Endothelial cell of umbilical vein (primary cell): ENCODE data around the gene CLEC7A. TPM values are rescaled to one million over a fixed set of nuclear protein-coding genes. Genes with fewer than 3 reads are reported as not detected.
A peak's percentile ranks its signal among the peaks of the same experiment; 100 is the strongest.

Experiments
- BruUV-seq: library from RNA; stranded (reverse); fragments of 400-500 nt; replicated peaks from 2 replicates; lab custom pipeline; 2021; lab: Mats Ljungman, UMichigan
- CTCF ChIA-PET: fragments of 300-600, 350-600 bp; sonication (Branson Sonifier 250); formaldehyde crosslinking; loops from one replicate; lab custom pipeline; 2021; ENCODE audit warnings: antibody characterized with exemption, inconsistent platforms; lab: Charles Lee
- POLR2A ChIA-PET: fragments of 300-600, 350-600 bp; sonication (Branson Sonifier 250); formaldehyde crosslinking; loops from one replicate; lab custom pipeline; 2021; ENCODE audit warnings: antibody characterized with exemption, inconsistent platforms; lab: Charles Lee
- DNase-seq: peaks from one replicate; pipeline ENCODE4 v3.0.0-alpha.2; 2011; ENCODE audit warnings: low read depth, low spot score
- FAIRE-seq: peaks from 2 replicates; lab custom pipeline; 2011; peaks lifted over from hg19 to GRCh38; lab: Jason Lieb, UNC
- H2AFZ ChIP-seq: 2 replicates; pipeline ENCODE4 v1.6.0; 2012; ENCODE audit warnings: low read depth, low read length, control low read depth, inconsistent platforms
- H3K27ac ChIP-seq: 2 replicates; pipeline ENCODE4 v1.5.1; 2011; ENCODE audit warnings: low read depth, mild to moderate bottlenecking, control low read depth, low read length, moderate library complexity; ENCODE audit not compliant: insufficient read depth
- H3K27me3 ChIP-seq, 2 experiments: 2 replicates each; pipeline versions ENCODE4 v1.6.0 to v1.6.1; 2011; ENCODE audit warnings: low read length in 2 of 2, mixed read lengths in 1 of 2; ENCODE audit not compliant: control insufficient read depth in 2 of 2, insufficient read depth in 2 of 2
- H3K36me3 ChIP-seq, 2 experiments: 2 replicates in 1 of 2; 3 replicates in 1 of 2; pipeline ENCODE4 v1.5.1; 2011; ENCODE audit warnings: low read length in 2 of 2, mild to moderate bottlenecking in 1 of 2, moderate library complexity in 1 of 2; ENCODE audit not compliant: control insufficient read depth in 2 of 2, insufficient read depth in 2 of 2; ENCODE audit errors: extremely low read depth in 1 of 2
- H3K4me1 ChIP-seq: 3 replicates; pipeline ENCODE4 v1.5.1; 2011; ENCODE audit warnings: mild to moderate bottlenecking, low read length; ENCODE audit not compliant: control insufficient read depth, insufficient read depth; ENCODE audit errors: extremely low read depth
- H3K4me2 ChIP-seq: 2 replicates; pipeline ENCODE4 v1.6.1; 2011; ENCODE audit warnings: low read length, control low read depth, mixed read lengths; ENCODE audit not compliant: insufficient read depth
- H3K4me3 ChIP-seq, 3 experiments: fragments of 200-600 bp in 1 of 3; sonication (generic), shearing (Covaris generic) in 1 of 3; replicated peaks in 1 of 3; 2 replicates each; pipeline ENCODE4 v1.5.1; 2011 to 2016; ENCODE audit warnings: control low read depth in 3 of 3, low read length in 3 of 3, mild to moderate bottlenecking in 2 of 3, inconsistent platforms in 1 of 3, low read depth in 1 of 3, moderate library complexity in 1 of 3; ENCODE audit not compliant: insufficient read depth in 1 of 3
- H3K79me2 ChIP-seq: 2 replicates; pipeline ENCODE4 v1.6.0; 2012; ENCODE audit warnings: low read length, inconsistent platforms; ENCODE audit not compliant: control insufficient read depth, insufficient read depth
- H3K9ac ChIP-seq: replicated peaks from 2 replicates; pipeline ENCODE3; 2011; ENCODE audit warnings: low read length, control low read depth; ENCODE audit not compliant: insufficient read depth; ENCODE audit errors: extremely low read depth
- H3K9me1 ChIP-seq: replicated peaks from 3 replicates; pipeline ENCODE4 v1.6.0; 2011; ENCODE audit warnings: mild to moderate bottlenecking, low read length; ENCODE audit not compliant: control insufficient read depth, insufficient read depth; ENCODE audit errors: extremely low read depth
- H3K9me3 ChIP-seq: replicated peaks from 2 replicates; pipeline ENCODE4 v1.5.1; 2012; ENCODE audit warnings: low read length, inconsistent platforms; ENCODE audit not compliant: control insufficient read depth, insufficient read depth
- H4K20me1 ChIP-seq: replicated peaks from 2 replicates; pipeline ENCODE3; 2011; ENCODE audit warnings: mild to moderate bottlenecking, low read length; ENCODE audit not compliant: control insufficient read depth, insufficient read depth; ENCODE audit errors: extremely low read depth
- FOS ChIP-seq: IDR thresholded peaks from 2 replicates; pipeline ENCODE4 v1.6.1; 2011; ENCODE audit warnings: mild to moderate bottlenecking, low read length, moderate library complexity, borderline replicate concordance; ENCODE audit not compliant: insufficient read depth
- JUN ChIP-seq: IDR thresholded peaks from 2 replicates; pipeline ENCODE4 v1.6.1; 2011; ENCODE audit warnings: borderline replicate concordance, low read depth; ENCODE audit not compliant: insufficient read length, insufficient read depth
- MAX ChIP-seq: IDR thresholded peaks from 2 replicates; pipeline ENCODE4 v1.6.1; 2011; ENCODE audit not compliant: insufficient read depth, insufficient read length
- MYC ChIP-seq: IDR thresholded peaks from one replicate; pipeline ENCODE4 v1.6.1; 2011; ENCODE audit warnings: mild to moderate bottlenecking, low read depth, low read length
- POLR2A ChIP-seq: IDR thresholded peaks from 2 replicates; pipeline ENCODE4 v1.6.1; 2012; ENCODE audit warnings: low read depth, mild to moderate bottlenecking, control low read depth, low read length
- dilution Hi-C: fragments of 300-500 bp; cut with MboI; formaldehyde crosslinking; loops from one replicate; pipeline ENCODE4 v1.15.0; 2019; ENCODE audit warnings: low sequenced_read_pairs; ENCODE audit not compliant: extremely low pct_ligation_motif_present
- intact Hi-C: fragments of 100-400 bp; cut with micrococcal nuclease; formaldehyde crosslinking; loops from one replicate; pipeline ENCODE4 v1.10.0; 2022
- polyA plus RNA-seq, 4 experiments: library from polyadenylated mRNA; depleted of rRNA in 3 of 4; stranded (reverse) in 3 of 4; unstranded in 1 of 4; fragments of >200 nt; gene quantifications; 2 replicates each; pipeline versions ENCODE4 v1.2.1 to v1.2.3, GENCODE V29; 2011 to 2012; ENCODE audit warnings: missing spikeins in 1 of 4
- total RNA-seq: library from RNA; stranded (reverse); gene quantifications from 2 replicates; pipeline ENCODE4 v1.2.3, GENCODE V29; 2021

Gene CLEC7A
- total and polyA plus RNA-seq, 2 donors (not counting 3 experiments of a cell fraction or from before 2014, with no cell fraction given), result not detected

- BruUV-seq, result no TSS peak
- intact Hi-C loops, result no loop called here
- TF ChIP-seq JUN (no peak), MYC (no peak), MAX (no peak)
Observed at GRCh38 chr12:10147714-10148403, 17.9 kb upstream of the CLEC7A start.

GRCh38 chr12:10142976-10143589, 13.1 kb upstream of the CLEC7A start:
- no peak overlapping the region for H3K4me2 ChIP-seq
- no peak for FAIRE-seq
- intact Hi-C loops, result no loop called here

More at GRCh38 chr12:10147714-10148403, 17.9 kb upstream of the CLEC7A start:
- dilution Hi-C loops, result no loop called here
- no peak overlapping the region for H3K27ac ChIP-seq
- no peak overlapping the region for H3K4me2 ChIP-seq
- H3K9ac ChIP-seq, result no peak overlapping the region
- no peaks in the 10 kb centered on the region for H3K79me2 ChIP-seq
- ChIA-PET CTCF (no interaction called here), POLR2A (no interaction called here)
- H4K20me1 ChIP-seq, result no peaks in the 10 kb centered on the region
- H3K27me3 ChIP-seq, result no peaks in the 10 kb centered on the region
- H3K9me3 ChIP-seq, result no peaks in the 10 kb centered on the region
- no peaks in the 10 kb centered on the region for H3K4me1 ChIP-seq
- no peak overlapping the region for H3K4me3 ChIP-seq
- no peak for DNase-seq
- no peak overlapping the region for H2AFZ ChIP-seq
- no peaks in the 10 kb centered on the region for H3K36me3 ChIP-seq
- no peak for FAIRE-seq
- H3K9me1 ChIP-seq, result no peaks in the 10 kb centered on the region

More at GRCh38 chr12:10142976-10143589, 13.1 kb upstream of the CLEC7A start:
- peak; percentile 23 for DNase-seq
- no TSS peak for BruUV-seq
- Histone ChIP-seq H3K36me3 (no peaks in the 10 kb centered on the region), H3K4me3 (no peak overlapping the region), H2AFZ (no peak overlapping the region), H3K9me1 (no peaks in the 10 kb centered on the region), H3K4me1 (no peaks in the 10 kb centered on the region), H4K20me1 (no peaks in the 10 kb centered on the region), H3K9ac (no peak overlapping the region), H3K27me3 (no peaks in the 10 kb centered on the region), H3K9me3 (no peaks in the 10 kb centered on the region), H3K79me2 (no peaks in the 10 kb centered on the region), H3K27ac (no peak overlapping the region)
- dilution Hi-C loops, result no loop called here
- CTCF ChIA-PET, result interaction anchor here (0.8 to 5.9 kb wide), 11 partner anchors 10 to 400 kb away, joined by 3 to 88 read pairs (median 6); partner anchors contain the start of gene CLEC12B
- peak; percentile 32 for TF ChIP-seq FOS
- no peak for TF ChIP-seq POLR2A
- POLR2A ChIA-PET, result interaction anchor here (0.6 kb wide), 1 partner anchor 111 kb away, joined by 4 read pairs; no protein-coding TSS in a partner anchor
